ENCODE data around the gene CTIF. TPM values are rescaled to one million over a fixed set of nuclear protein-coding genes. Genes with fewer than 3 reads are reported as not detected.

Gene CTIF
- total and polyA plus RNA-seq, 2 experiments from 2014 or later = 8.6 to 14.4 TPM

- no peak for TF ChIP-seq EZH2phosphoT487 (IDR thresholded peaks at IDR 0.05; ENCODE audit: unreplicated experiment)
- no peak for TF ChIP-seq CTCF (conservative IDR thresholded peaks at IDR 0.05; ENCODE audit: low read depth in 2 of 2)
- TF ChIP-seq ZNF462 (CRISPR knock-in tag; IDR thresholded peaks at IDR 0.05) = no peak
- no peak for TF ChIP-seq POLR2AphosphoS5 (IDR thresholded peaks at IDR 0.05; ENCODE audit: low read depth)
- no peaks in the 10 kb centered on the region for H3K9me3 Mint-ChIP-seq
- H3K4me1 ChIP-seq (ENCODE audit: insufficient read depth) = peaks cover 16% of the 10 kb centered on the region
- H3K4me3 Mint-ChIP-seq = no peak overlapping the region
- no peaks in the 10 kb centered on the region for H3F3A ChIP-seq (replicated peaks; ENCODE audit: low read depth)
- no peak overlapping the region for H3K27ac ChIP-seq (ENCODE audit: low read depth)
- H3K36me3 Mint-ChIP-seq (ENCODE audit: low read depth) = peaks cover 11% of the 10 kb centered on the region
- peaks cover 43% of the 10 kb centered on the region for H3K79me2 ChIP-seq (replicated peaks; ENCODE audit: insufficient read depth)
- no peaks in the 10 kb centered on the region for H3K27me3 ChIP-seq (ENCODE audit: insufficient read depth)
- H2AFZ ChIP-seq = no peak overlapping the region
- 0 out of 2 replicates have a peak, but pooled peaks cover 7% of the 10 kb centered on the region for H3K9me2 ChIP-seq (ENCODE audit: insufficient read depth)
- H3K4me3 ChIP-seq = no peak overlapping the region
- H3K4me1 Mint-ChIP-seq = peaks cover 30% of the 10 kb centered on the region
- no peak overlapping the region for H3K4me2 ChIP-seq
- H3K36me3 ChIP-seq (ENCODE audit: insufficient read depth) = peaks cover 10% of the 10 kb centered on the region; the same call in 1 of the 2 replicates
- peaks cover 5% of the 10 kb centered on the region for H3K27me3 Mint-ChIP-seq (ENCODE audit: insufficient read depth, low read depth, poor library complexity)
- no peak overlapping the region for H3K27ac Mint-ChIP-seq
- ATAC-seq = no peak
- DNase-seq (ENCODE audit: low spot score) = no peak
- peaks cover 4% of the 10 kb centered on the region; the same call in 1 of the 2 replicates for H4K20me1 ChIP-seq (replicated peaks; ENCODE audit: insufficient read depth)
These were observed 37.6 kb downstream of the CTIF start for GRCh38 chr18:48576457-48576771.
